Loucy (cell line): ENCODE measurements around the gene KRT35.

ENCODE experiments used
- H2AFZ ChIP-seq: fragments of 200-600 bp; sonication (generic); 2 replicates; pipeline ENCODE4 v1.6.0; 2016; ENCODE audit warnings: antibody characterized with exemption, mild to moderate bottlenecking, low read length, moderate library complexity
- H3F3A ChIP-seq: fragments of 200-600 bp; 2 replicates; pipeline ENCODE4 v1.6.0; 2016; ENCODE audit warnings: antibody characterized with exemption, low read depth, mild to moderate bottlenecking
- H3K27me3 ChIP-seq: fragments of 200-600 bp; sonication (generic); 2 replicates; pipeline ENCODE4 v1.6.1; 2014; ENCODE audit warnings: low read length, mild to moderate bottlenecking; ENCODE audit not compliant: insufficient read depth, poor library complexity, severe bottlenecking
- H3K36me3 ChIP-seq: fragments of 200-600 bp; sonication (generic); 2 replicates; pipeline ENCODE4 v1.6.1; 2016; ENCODE audit warnings: low read length; ENCODE audit not compliant: insufficient read depth
- H3K4me1 ChIP-seq: fragments of 200-600 bp; sonication (generic); 2 replicates; pipeline ENCODE4 v1.5.1; 2014; ENCODE audit warnings: low read length, mild to moderate bottlenecking; ENCODE audit not compliant: insufficient read depth, poor library complexity, severe bottlenecking
- H3K4me2 ChIP-seq: fragments of 200-600 bp; sonication (generic); 2 replicates; pipeline ENCODE4 v1.6.0; 2014; ENCODE audit warnings: antibody characterized with exemption, low read length, low read depth, mild to moderate bottlenecking; ENCODE audit not compliant: poor library complexity, severe bottlenecking
- H3K4me3 ChIP-seq: fragments of 200-600 bp; sonication (generic); 2 replicates; pipeline ENCODE4 v1.5.1; 2014; ENCODE audit warnings: low read length, mild to moderate bottlenecking, mixed read lengths; ENCODE audit not compliant: poor library complexity, severe bottlenecking
- H3K79me2 ChIP-seq: fragments of 200-600 bp; sonication (generic); 2 replicates; pipeline ENCODE4 v1.6.1; 2014; ENCODE audit warnings: low read length; ENCODE audit not compliant: insufficient read depth
- H3K9ac ChIP-seq: fragments of 200-600 bp; sonication (generic); 2 replicates; pipeline ENCODE4 v1.6.0; 2014; ENCODE audit warnings: mild to moderate bottlenecking, low read depth, low read length, moderate library complexity; ENCODE audit not compliant: poor library complexity, severe bottlenecking
- H3K9me2 ChIP-seq: fragments of 200-600 bp; sonication (generic); replicated peaks from 2 replicates; pipeline ENCODE4 v1.6.1; 2016; ENCODE audit warnings: low read depth, low read length, mixed read lengths
- H3K9me3 ChIP-seq: fragments of 200-600 bp; sonication (generic); 2 replicates; pipeline ENCODE4 v1.6.1; 2014; ENCODE audit warnings: mild to moderate bottlenecking, antibody characterized with exemption, low read length, low read depth; ENCODE audit not compliant: insufficient read depth
- H4K20me1 ChIP-seq: fragments of 200-600 bp; sonication (generic); 2 replicates; pipeline ENCODE4 v1.6.0; 2014; ENCODE audit warnings: antibody characterized with exemption, low read length, mild to moderate bottlenecking; ENCODE audit not compliant: insufficient read depth, poor library complexity, severe bottlenecking
- EZH2phosphoT487 ChIP-seq: fragments of 200-600 bp; IDR thresholded peaks from 2 replicates; pipeline ENCODE4 v1.6.1; 2018; ENCODE audit warnings: antibody characterized with exemption, mild to moderate bottlenecking, moderate library complexity, borderline replicate concordance
- TF ChIP-seq, protein P1 (sequence below): fragments of 200-600 bp; sonication (generic); conservative IDR thresholded peaks from 2 replicates; pipeline ENCODE4 v1.5.1; 2014; ENCODE audit warnings: mild to moderate bottlenecking, antibody characterized with exemption, low read length

The KRT35 gene

DNA sequence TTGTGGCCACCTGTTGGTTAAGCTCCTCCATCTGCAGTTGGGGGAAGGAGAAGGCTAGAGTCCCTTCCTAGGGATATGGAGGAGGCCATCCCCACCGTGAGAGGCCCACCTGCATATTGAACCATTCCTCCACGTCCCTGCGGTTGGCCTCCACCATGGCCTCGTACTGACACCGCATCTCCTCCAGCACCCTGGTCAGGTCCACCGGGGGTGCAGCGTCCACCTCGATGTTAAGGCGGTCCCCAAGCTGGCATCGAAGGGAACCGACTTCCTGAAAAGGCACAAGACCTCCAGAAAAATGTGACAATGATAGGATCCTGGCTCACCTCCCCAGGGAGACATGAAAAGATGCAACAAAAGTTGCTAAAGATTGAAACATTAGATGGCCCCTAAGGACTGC is 16.8 kb downstream of the KRT35 start:
- Histone ChIP-seq H3K4me1 (no peaks in the 10 kb centered on the region), H2AFZ (no peak overlapping the region), H3F3A (no peaks in the 10 kb centered on the region), H3K4me2 (no peak overlapping the region), H4K20me1 (no peaks in the 10 kb centered on the region), H3K9me2 (no peaks in the 10 kb centered on the region), H3K9ac (no peak overlapping the region), H3K9me3 (no peaks in the 10 kb centered on the region), H3K27me3 (no peaks in the 10 kb centered on the region), H3K4me3 (no peak overlapping the region), H3K36me3 (no peaks in the 10 kb centered on the region), H3K79me2 (no peaks in the 10 kb centered on the region)
- no peak for TF ChIP-seq EZH2phosphoT487
- TF ChIP-seq, protein P1, sequence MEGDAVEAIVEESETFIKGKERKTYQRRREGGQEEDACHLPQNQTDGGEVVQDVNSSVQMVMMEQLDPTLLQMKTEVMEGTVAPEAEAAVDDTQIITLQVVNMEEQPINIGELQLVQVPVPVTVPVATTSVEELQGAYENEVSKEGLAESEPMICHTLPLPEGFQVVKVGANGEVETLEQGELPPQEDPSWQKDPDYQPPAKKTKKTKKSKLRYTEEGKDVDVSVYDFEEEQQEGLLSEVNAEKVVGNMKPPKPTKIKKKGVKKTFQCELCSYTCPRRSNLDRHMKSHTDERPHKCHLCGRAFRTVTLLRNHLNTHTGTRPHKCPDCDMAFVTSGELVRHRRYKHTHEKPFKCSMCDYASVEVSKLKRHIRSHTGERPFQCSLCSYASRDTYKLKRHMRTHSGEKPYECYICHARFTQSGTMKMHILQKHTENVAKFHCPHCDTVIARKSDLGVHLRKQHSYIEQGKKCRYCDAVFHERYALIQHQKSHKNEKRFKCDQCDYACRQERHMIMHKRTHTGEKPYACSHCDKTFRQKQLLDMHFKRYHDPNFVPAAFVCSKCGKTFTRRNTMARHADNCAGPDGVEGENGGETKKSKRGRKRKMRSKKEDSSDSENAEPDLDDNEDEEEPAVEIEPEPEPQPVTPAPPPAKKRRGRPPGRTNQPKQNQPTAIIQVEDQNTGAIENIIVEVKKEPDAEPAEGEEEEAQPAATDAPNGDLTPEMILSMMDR, result no peak

- H3K4me3 ChIP-seq, result no peak overlapping the region
- no peaks in the 10 kb centered on the region for H4K20me1 ChIP-seq
- no peak overlapping the region for H2AFZ ChIP-seq
- H3F3A ChIP-seq, result no peaks in the 10 kb centered on the region
- no peaks in the 10 kb centered on the region for H3K27me3 ChIP-seq
- no peaks in the 10 kb centered on the region for H3K79me2 ChIP-seq
- no peaks in the 10 kb centered on the region for H3K4me1 ChIP-seq
- H3K9me3 ChIP-seq, result no peaks in the 10 kb centered on the region
- TF ChIP-seq EZH2phosphoT487, result no peak
- TF ChIP-seq, protein P1, result no peak
- no peaks in the 10 kb centered on the region for H3K9me2 ChIP-seq
- no peak overlapping the region for H3K9ac ChIP-seq
- no peak overlapping the region for H3K4me2 ChIP-seq
- H3K36me3 ChIP-seq, result no peaks in the 10 kb centered on the region
These were observed 17.2 kb downstream of the KRT35 start for GRCh38 chr17:41463746-41464145.

DNA sequence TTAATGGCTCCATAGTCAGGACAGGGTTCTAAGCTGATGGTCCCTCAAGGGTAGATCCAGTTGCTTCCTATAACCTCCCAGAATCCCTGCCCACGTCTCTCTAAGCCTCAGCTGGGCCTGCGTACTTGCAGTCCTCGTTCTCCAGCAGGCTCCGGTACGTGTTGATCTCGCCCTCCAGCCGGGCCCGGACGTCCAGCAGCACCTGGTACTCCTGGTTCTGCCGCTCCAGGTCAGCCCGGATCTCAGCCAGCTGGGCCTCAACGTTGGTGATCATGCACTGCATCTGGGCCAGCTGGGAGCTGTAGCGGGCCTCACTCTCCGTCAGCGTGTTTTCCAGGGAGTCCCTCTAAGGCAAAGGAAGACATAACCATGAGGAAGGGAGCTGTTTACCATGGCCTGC is 18.2 kb downstream of the KRT35 start:
- no peaks in the 10 kb centered on the region for H3K4me1 ChIP-seq
- no peaks in the 10 kb centered on the region for H3K27me3 ChIP-seq
- H3K4me3 ChIP-seq, result no peak overlapping the region
- H3K9me3 ChIP-seq, result no peaks in the 10 kb centered on the region
- H3K79me2 ChIP-seq, result no peaks in the 10 kb centered on the region
- H3K9ac ChIP-seq, result no peak overlapping the region
- no peaks in the 10 kb centered on the region for H3F3A ChIP-seq
- no peak overlapping the region for H2AFZ ChIP-seq
- H3K36me3 ChIP-seq, result no peaks in the 10 kb centered on the region
- H3K9me2 ChIP-seq, result no peaks in the 10 kb centered on the region
- H3K4me2 ChIP-seq, result no peak overlapping the region
- H4K20me1 ChIP-seq, result no peaks in the 10 kb centered on the region
- TF ChIP-seq, protein P1, result no peak
- TF ChIP-seq EZH2phosphoT487, result no peak
